ENCODE data around the gene GPATCH1. TPM values are rescaled to one million over a fixed set of nuclear protein-coding genes. Genes with fewer than 3 reads are reported as not detected.
"Not testable (repeated sequence)": the region's sequence is repeated elsewhere in the genome, so short reads cannot be mapped to it uniquely, and the experiment has no call there.

GPATCH1 gene
- polyA plus RNA-seq, 3 donors from 2014 or later, result 2.6 to 5.5 (median 3.7) TPM

- Mint-ChIP-seq H3K27ac (peak overlapping the region; percentile 81 to 97 (median 92)), H3K36me3 (no peaks in the 10 kb centered on the region), H3K27me3 (ENCODE audit: low read depth in 3 of 3) (peaks cover 2 to 4% (median 2%) of the 10 kb centered on the region in 3 donors), H3K4me3 (peak overlapping the region; percentile 73 to 76 (median 75)), H3K9me3 (no peaks in the 10 kb centered on the region), H3K4me1 (peaks cover 39 to 46% of the 10 kb centered on the region in 2 donors)
- DNase-seq, result no peak
These were observed 80.2 kb downstream of the GPATCH1 start for GRCh38 chr19:33161201-33161600.

- Mint-ChIP-seq H3K27ac (no peak overlapping the region), H3K4me1 (peaks cover 30 to 40% of the 10 kb centered on the region in 2 donors), H3K4me3 (no peak overlapping the region), H3K9me3 (peaks cover 0 to 7% (median 0%) of the 10 kb centered on the region in 6 donors), H3K36me3 (peaks cover 3 to 6% (median 5%) of the 10 kb centered on the region in 3 donors), H3K27me3 (ENCODE audit: low read depth in 3 of 3) (peaks cover 2 to 4% (median 2%) of the 10 kb centered on the region in 3 donors)
- DNase-seq, result no peak
These were observed 82.5 kb downstream of the GPATCH1 start for GRCh38 chr19:33163481-33163880.

GRCh38 chr19:33166037-33166436 lies 85.1 kb downstream of the GPATCH1 start:
- peaks cover 16 to 23% of the 10 kb centered on the region in 2 donors for H3K4me1 Mint-ChIP-seq
- H3K4me3 Mint-ChIP-seq; DNase-seq; H3K9me3 Mint-ChIP-seq; H3K36me3 Mint-ChIP-seq; H3K27ac Mint-ChIP-seq; H3K27me3 Mint-ChIP-seq (ENCODE audit: low read depth in 3 of 3): not testable (repeated sequence)

- H3K9me3 Mint-ChIP-seq, result peaks cover 0 to 7% (median 0%) of the 10 kb centered on the region in 6 donors
- H3K4me1 Mint-ChIP-seq, result peaks cover 17 to 23% of the 10 kb centered on the region in 2 donors
- H3K27ac Mint-ChIP-seq, result no peak overlapping the region
- no peak for DNase-seq
- H3K27me3 Mint-ChIP-seq (ENCODE audit: low read depth in 3 of 3), result peaks cover 0 to 2% (median 0%) of the 10 kb centered on the region in 3 donors
- no peak overlapping the region for H3K4me3 Mint-ChIP-seq
- H3K36me3 Mint-ChIP-seq, result peaks cover 5 to 10% (median 6%) of the 10 kb centered on the region in 3 donors
These were observed 86.5 kb downstream of the GPATCH1 start for GRCh38 chr19:33167438-33167837.

- Mint-ChIP-seq H3K36me3 (peaks cover 5 to 10% (median 6%) of the 10 kb centered on the region in 3 donors), H3K27ac (peak overlapping the region in 1 of 6 donors; percentile 57), H3K4me3 (no peak overlapping the region), H3K9me3 (peaks cover 0 to 7% (median 0%) of the 10 kb centered on the region in 6 donors), H3K27me3 (ENCODE audit: low read depth in 3 of 3) (peaks cover 0 to 2% (median 0%) of the 10 kb centered on the region in 3 donors), H3K4me1 (peaks cover 22 to 27% of the 10 kb centered on the region in 2 donors)
- no peak for DNase-seq
These were observed 87.5 kb downstream of the GPATCH1 start for GRCh38 chr19:33168528-33168927.

GRCh38 chr19:33171222-33171795 lies 90.3 kb downstream of the GPATCH1 start:
- Mint-ChIP-seq H3K4me1 (peaks cover 37 to 41% of the 10 kb centered on the region in 2 donors), H3K9me3 (peaks cover 0 to 7% (median 0%) of the 10 kb centered on the region in 6 donors), H3K36me3 (peaks cover 5 to 10% (median 6%) of the 10 kb centered on the region in 3 donors), H3K4me3 (no peak overlapping the region), H3K27me3 (ENCODE audit: low read depth in 3 of 3) (peaks cover 3 to 8% (median 3%) of the 10 kb centered on the region in 3 donors), H3K27ac (no peak overlapping the region)
- DNase-seq, result no peak

- no peak for DNase-seq
- peaks cover 40 to 46% of the 10 kb centered on the region in 2 donors for H3K4me1 Mint-ChIP-seq
- peaks cover 0 to 7% (median 3%) of the 10 kb centered on the region in 6 donors for H3K9me3 Mint-ChIP-seq
- H3K27ac Mint-ChIP-seq, result no peak overlapping the region
- H3K4me3 Mint-ChIP-seq, result no peak overlapping the region
- H3K36me3 Mint-ChIP-seq, result peaks cover 5 to 10% (median 6%) of the 10 kb centered on the region in 3 donors
- H3K27me3 Mint-ChIP-seq (ENCODE audit: low read depth in 3 of 3), result peaks cover 7 to 12% (median 8%) of the 10 kb centered on the region in 3 donors
These were observed 91.0 kb downstream of the GPATCH1 start for GRCh38 chr19:33171916-33172359.

GRCh38 chr19:33174186-33174585 lies 93.2 kb downstream of the GPATCH1 start:
- Mint-ChIP-seq H3K4me3 (peak overlapping the region in 1 of 5 donors; percentile 53), H3K27me3 (ENCODE audit: low read depth in 3 of 3) (peaks cover 12 to 21% (median 15%) of the 10 kb centered on the region in 3 donors), H3K27ac (no peak overlapping the region), H3K9me3 (peaks cover 0 to 4% (median 2%) of the 10 kb centered on the region in 6 donors), H3K4me1 (peaks cover 48 to 52% of the 10 kb centered on the region in 2 donors), H3K36me3 (peaks cover 0 to under 1% (median 0%) of the 10 kb centered on the region in 3 donors)
- no peak for DNase-seq

GRCh38 chr19:33175156-33175782 lies 94.3 kb downstream of the GPATCH1 start:
- Mint-ChIP-seq H3K27ac (peak overlapping the region; percentile 96 to 99 (median 99)), H3K4me3 (peak overlapping the region; percentile 92 to 99 (median 99)), H3K27me3 (ENCODE audit: low read depth in 3 of 3) (peaks cover 12 to 21% (median 15%) of the 10 kb centered on the region in 3 donors), H3K9me3 (peaks cover 0 to 4% (median 2%) of the 10 kb centered on the region in 6 donors), H3K4me1 (peaks cover 48 to 59% of the 10 kb centered on the region in 2 donors), H3K36me3 (no peaks in the 10 kb centered on the region)
- no peak for DNase-seq

GRCh38 chr19:33175886-33176669 lies 95.1 kb downstream of the GPATCH1 start:
- H3K4me1 Mint-ChIP-seq, result peaks cover 46 to 59% of the 10 kb centered on the region in 2 donors
- H3K36me3 Mint-ChIP-seq, result no peaks in the 10 kb centered on the region
- DNase-seq, result no peak
- H3K9me3 Mint-ChIP-seq, result peaks cover 0 to 4% (median 2%) of the 10 kb centered on the region in 6 donors
- peak overlapping the region; percentile 96 to 99 (median 99) for H3K27ac Mint-ChIP-seq
- H3K4me3 Mint-ChIP-seq, result peak overlapping the region; percentile 92 to 99 (median 99)
- H3K27me3 Mint-ChIP-seq (ENCODE audit: low read depth in 3 of 3), result peaks cover 12 to 21% (median 15%) of the 10 kb centered on the region in 3 donors

GRCh38 chr19:33176670-33177416 lies 95.9 kb downstream of the GPATCH1 start:
- Mint-ChIP-seq H3K27ac (peak overlapping the region; percentile 96 to 99 (median 99)), H3K36me3 (no peaks in the 10 kb centered on the region), H3K4me1 (peaks cover 43 to 53% of the 10 kb centered on the region in 2 donors), H3K4me3 (peak overlapping the region; percentile 92 to 99 (median 99)), H3K27me3 (ENCODE audit: low read depth in 3 of 3) (peaks cover 12 to 21% (median 15%) of the 10 kb centered on the region in 3 donors), H3K9me3 (peaks cover 0 to 4% (median 2%) of the 10 kb centered on the region in 6 donors)
- peak; percentile 99 for DNase-seq

GRCh38 chr19:33177417-33177979 lies 96.5 kb downstream of the GPATCH1 start:
- no peaks in the 10 kb centered on the region for H3K36me3 Mint-ChIP-seq
- H3K4me1 Mint-ChIP-seq, result peaks cover 37 to 46% of the 10 kb centered on the region in 2 donors
- peak overlapping the region; percentile 92 to 99 (median 99) for H3K4me3 Mint-ChIP-seq
- peak overlapping the region; percentile 96 to 99 (median 99) for H3K27ac Mint-ChIP-seq
- H3K27me3 Mint-ChIP-seq (ENCODE audit: low read depth in 3 of 3), result peaks cover 12 to 21% (median 15%) of the 10 kb centered on the region in 3 donors
- H3K9me3 Mint-ChIP-seq, result peaks cover 0 to 4% (median 2%) of the 10 kb centered on the region in 6 donors
- DNase-seq, result no peak

All from immature natural killer cell (primary cell).